ENCODE results near the gene MXRA7. TPM values are rescaled to one million over a fixed set of nuclear protein-coding genes. Genes with fewer than 3 reads are reported as not detected.
"Not testable (repeated sequence)": the region's sequence is repeated elsewhere in the genome, so short reads cannot be mapped to it uniquely, and the experiment has no call there.

MXRA7 gene
- total RNA-seq, 1 donor from 2014 or later: 55.4 TPM

DNA sequence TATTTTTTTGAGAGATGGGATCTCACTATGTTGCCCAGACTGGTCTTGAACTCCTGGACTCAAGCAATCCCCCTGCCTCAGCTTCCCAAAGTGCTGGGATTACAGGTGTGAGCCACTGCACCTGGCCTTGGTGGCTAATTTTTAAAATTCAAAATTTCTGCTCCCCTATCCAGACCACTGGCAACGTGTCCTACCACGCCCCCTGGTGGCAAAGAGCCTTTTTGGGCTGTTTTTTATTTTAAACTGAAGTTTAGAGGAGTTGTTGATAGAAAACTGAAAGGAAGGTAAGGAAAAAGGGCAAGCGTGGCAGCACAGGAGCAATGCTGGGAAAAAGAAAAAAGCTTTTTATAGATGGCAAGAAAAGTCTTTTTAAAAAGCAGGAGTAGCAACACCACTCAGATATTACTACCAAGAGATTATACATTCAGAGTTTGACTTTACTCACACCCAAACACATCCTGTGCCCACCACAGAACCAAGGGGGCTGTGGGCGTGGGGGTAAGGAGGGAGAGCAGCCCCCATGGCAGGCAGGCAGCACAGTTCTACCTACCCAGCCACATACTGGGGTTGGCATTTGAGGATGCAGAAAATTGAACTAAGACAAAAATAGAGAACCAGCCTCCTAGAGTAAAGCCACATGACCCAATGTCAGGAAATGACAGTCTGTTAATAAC, 4.2 kb upstream of the MXRA7 start:
- TF ChIP-seq, protein P1, sequence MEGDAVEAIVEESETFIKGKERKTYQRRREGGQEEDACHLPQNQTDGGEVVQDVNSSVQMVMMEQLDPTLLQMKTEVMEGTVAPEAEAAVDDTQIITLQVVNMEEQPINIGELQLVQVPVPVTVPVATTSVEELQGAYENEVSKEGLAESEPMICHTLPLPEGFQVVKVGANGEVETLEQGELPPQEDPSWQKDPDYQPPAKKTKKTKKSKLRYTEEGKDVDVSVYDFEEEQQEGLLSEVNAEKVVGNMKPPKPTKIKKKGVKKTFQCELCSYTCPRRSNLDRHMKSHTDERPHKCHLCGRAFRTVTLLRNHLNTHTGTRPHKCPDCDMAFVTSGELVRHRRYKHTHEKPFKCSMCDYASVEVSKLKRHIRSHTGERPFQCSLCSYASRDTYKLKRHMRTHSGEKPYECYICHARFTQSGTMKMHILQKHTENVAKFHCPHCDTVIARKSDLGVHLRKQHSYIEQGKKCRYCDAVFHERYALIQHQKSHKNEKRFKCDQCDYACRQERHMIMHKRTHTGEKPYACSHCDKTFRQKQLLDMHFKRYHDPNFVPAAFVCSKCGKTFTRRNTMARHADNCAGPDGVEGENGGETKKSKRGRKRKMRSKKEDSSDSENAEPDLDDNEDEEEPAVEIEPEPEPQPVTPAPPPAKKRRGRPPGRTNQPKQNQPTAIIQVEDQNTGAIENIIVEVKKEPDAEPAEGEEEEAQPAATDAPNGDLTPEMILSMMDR (IDR thresholded peaks at IDR 0.05): peak; percentile 99
- TF ChIP-seq EZH2 (IDR thresholded peaks at IDR 0.05) (no peak), EZH2phosphoT487 (IDR thresholded peaks at IDR 0.05) (no peak)
- peaks cover 8% of the 10 kb centered on the region for H3K4me1 ChIP-seq
- DNase-seq (ENCODE audit: low spot score): peak; percentile 72
- no peak overlapping the region for H3K4me2 ChIP-seq
- H3K4me3 Mint-ChIP-seq: no peak overlapping the region
- H3K27ac Mint-ChIP-seq: no peak overlapping the region
- H2AFZ ChIP-seq (replicated peaks): no peak overlapping the region
- peaks cover 3% of the 10 kb centered on the region for H3K27me3 Mint-ChIP-seq (ENCODE audit: insufficient read depth, low read depth)
- no peaks in the 10 kb centered on the region for H3K79me2 ChIP-seq (ENCODE audit: low read depth)
- peaks cover 4% of the 10 kb centered on the region for H3K27me3 ChIP-seq
- H3K36me3 Mint-ChIP-seq: peaks cover 14% of the 10 kb centered on the region
- peaks cover 11% of the 10 kb centered on the region for H3K4me1 Mint-ChIP-seq
- H3K9ac ChIP-seq: no peak overlapping the region
- peaks cover 9% of the 10 kb centered on the region for H3F3A ChIP-seq (ENCODE audit: low read depth)
- no peaks in the 10 kb centered on the region for H3K9me3 ChIP-seq (ENCODE audit: low read depth)
- H3K36me3 ChIP-seq: no peaks in the 10 kb centered on the region
- H3K4me3 ChIP-seq: no peak overlapping the region
- no peak overlapping the region for H3K27ac ChIP-seq
- no peaks in the 10 kb centered on the region for H4K20me1 ChIP-seq (ENCODE audit: low read depth)
- H3K9me3 Mint-ChIP-seq: no peaks in the 10 kb centered on the region

DNA sequence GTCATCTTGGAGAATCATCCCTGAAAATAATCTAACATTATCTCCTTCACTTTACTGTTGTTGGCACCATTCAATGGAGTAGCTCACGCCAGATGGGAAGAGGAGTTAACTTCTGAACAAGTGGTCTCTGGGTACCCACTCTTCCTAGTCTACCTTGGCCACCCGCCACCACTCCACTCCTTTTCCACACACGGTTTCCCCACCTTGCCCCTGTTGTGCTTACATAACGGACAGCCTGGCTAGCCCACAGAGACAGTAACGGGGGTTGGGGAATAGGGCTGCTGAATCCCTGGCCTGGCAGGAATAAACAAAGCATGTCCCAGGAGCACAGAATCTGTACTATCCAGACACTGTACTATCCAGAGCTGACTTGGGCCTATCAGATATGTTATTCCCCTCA, 3.6 kb upstream of the MXRA7 start:
- Histone ChIP-seq H2AFZ (replicated peaks) (no peak overlapping the region), H3K4me2 (no peak overlapping the region), H4K20me1 (ENCODE audit: low read depth) (no peaks in the 10 kb centered on the region), H3K36me3 (no peaks in the 10 kb centered on the region), H3K27me3 (peaks cover 10% of the 10 kb centered on the region), H3F3A (ENCODE audit: low read depth) (peaks cover 15% of the 10 kb centered on the region), H3K4me1 (peaks cover 14% of the 10 kb centered on the region), H3K9me3 (ENCODE audit: low read depth) (no peaks in the 10 kb centered on the region), H3K9ac (no peak overlapping the region), H3K79me2 (ENCODE audit: low read depth) (no peaks in the 10 kb centered on the region), H3K4me3 (no peak overlapping the region), H3K27ac (no peak overlapping the region)
- peaks cover 3% of the 10 kb centered on the region for H3K27me3 Mint-ChIP-seq (ENCODE audit: insufficient read depth, low read depth)
- H3K4me3 Mint-ChIP-seq: no peak overlapping the region
- TF ChIP-seq, protein P1 (IDR thresholded peaks at IDR 0.05): no peak
- TF ChIP-seq EZH2phosphoT487 (IDR thresholded peaks at IDR 0.05): no peak
- TF ChIP-seq EZH2 (IDR thresholded peaks at IDR 0.05): no peak
- no peak for DNase-seq (ENCODE audit: low spot score)
- peaks cover 17% of the 10 kb centered on the region for H3K4me1 Mint-ChIP-seq
- H3K36me3 Mint-ChIP-seq: peaks cover 13% of the 10 kb centered on the region
- no peak overlapping the region for H3K27ac Mint-ChIP-seq
- H3K9me3 Mint-ChIP-seq: no peaks in the 10 kb centered on the region

DNA sequence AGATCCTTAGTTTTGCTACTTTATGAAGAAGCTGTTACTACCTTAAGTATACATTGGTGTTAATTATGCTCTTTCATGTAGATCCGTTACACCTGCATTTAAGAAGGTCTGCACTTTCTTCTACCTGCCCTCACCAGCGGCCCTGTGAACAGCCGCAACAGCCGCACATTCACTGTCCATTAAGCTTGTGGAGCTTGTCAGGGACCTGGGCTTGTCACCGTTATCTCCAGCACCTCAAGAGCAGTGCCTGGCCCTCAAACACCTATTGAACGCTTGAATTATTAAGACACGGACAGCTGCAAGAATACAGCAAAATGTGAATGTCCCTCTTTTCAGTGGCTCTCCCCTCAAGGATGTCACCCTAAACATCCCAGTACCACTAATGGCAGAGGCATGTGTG, 3.0 kb upstream of the MXRA7 start:
- DNase-seq (ENCODE audit: low spot score): no peak
- Mint-ChIP-seq H3K27ac (no peak overlapping the region), H3K36me3 (peaks cover 10% of the 10 kb centered on the region), H3K4me3 (no peak overlapping the region), H3K27me3 (ENCODE audit: insufficient read depth, low read depth) (peaks cover 3% of the 10 kb centered on the region), H3K9me3 (no peaks in the 10 kb centered on the region), H3K4me1 (peaks cover 23% of the 10 kb centered on the region)
- Histone ChIP-seq H3K79me2 (ENCODE audit: low read depth) (no peaks in the 10 kb centered on the region), H3K36me3 (no peaks in the 10 kb centered on the region), H3K27me3 (peaks cover 11% of the 10 kb centered on the region), H3F3A (ENCODE audit: low read depth) (peaks cover 21% of the 10 kb centered on the region), H3K4me3 (no peak overlapping the region), H3K27ac (no peak overlapping the region), H2AFZ (replicated peaks) (no peak overlapping the region), H3K9me3 (ENCODE audit: low read depth) (no peaks in the 10 kb centered on the region), H3K4me2 (no peak overlapping the region), H3K9ac (no peak overlapping the region), H4K20me1 (ENCODE audit: low read depth) (peaks cover 4% of the 10 kb centered on the region), H3K4me1 (peaks cover 19% of the 10 kb centered on the region)
- TF ChIP-seq, protein P1 (IDR thresholded peaks at IDR 0.05): no peak
- no peak for TF ChIP-seq EZH2 (IDR thresholded peaks at IDR 0.05)
- no peak for TF ChIP-seq EZH2phosphoT487 (IDR thresholded peaks at IDR 0.05)

DNA sequence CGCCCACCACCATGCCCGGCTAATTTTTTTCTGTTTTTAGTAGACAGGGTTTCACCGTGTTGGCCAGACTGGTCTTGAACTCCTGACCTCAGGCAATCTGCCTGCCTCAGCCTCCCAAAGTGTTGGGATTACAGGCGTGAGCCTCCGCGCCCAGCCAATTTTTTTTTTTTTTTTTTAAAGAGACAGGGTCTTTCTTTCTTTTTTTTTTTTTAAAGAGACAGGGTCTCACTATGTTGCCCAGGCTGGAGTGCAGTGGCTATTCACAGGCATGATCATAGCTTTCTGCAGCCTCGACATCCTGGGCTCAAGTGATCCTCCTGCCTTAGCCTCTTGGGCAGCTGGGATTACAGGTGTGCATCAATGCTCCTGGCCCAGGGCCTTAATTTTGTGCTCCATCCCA, 1.6 kb upstream of the MXRA7 start:
- peaks cover 31% of the 10 kb centered on the region for H3K4me1 ChIP-seq
- not testable (repeated sequence) for H3K4me3 Mint-ChIP-seq, H3K27ac Mint-ChIP-seq

DNA sequence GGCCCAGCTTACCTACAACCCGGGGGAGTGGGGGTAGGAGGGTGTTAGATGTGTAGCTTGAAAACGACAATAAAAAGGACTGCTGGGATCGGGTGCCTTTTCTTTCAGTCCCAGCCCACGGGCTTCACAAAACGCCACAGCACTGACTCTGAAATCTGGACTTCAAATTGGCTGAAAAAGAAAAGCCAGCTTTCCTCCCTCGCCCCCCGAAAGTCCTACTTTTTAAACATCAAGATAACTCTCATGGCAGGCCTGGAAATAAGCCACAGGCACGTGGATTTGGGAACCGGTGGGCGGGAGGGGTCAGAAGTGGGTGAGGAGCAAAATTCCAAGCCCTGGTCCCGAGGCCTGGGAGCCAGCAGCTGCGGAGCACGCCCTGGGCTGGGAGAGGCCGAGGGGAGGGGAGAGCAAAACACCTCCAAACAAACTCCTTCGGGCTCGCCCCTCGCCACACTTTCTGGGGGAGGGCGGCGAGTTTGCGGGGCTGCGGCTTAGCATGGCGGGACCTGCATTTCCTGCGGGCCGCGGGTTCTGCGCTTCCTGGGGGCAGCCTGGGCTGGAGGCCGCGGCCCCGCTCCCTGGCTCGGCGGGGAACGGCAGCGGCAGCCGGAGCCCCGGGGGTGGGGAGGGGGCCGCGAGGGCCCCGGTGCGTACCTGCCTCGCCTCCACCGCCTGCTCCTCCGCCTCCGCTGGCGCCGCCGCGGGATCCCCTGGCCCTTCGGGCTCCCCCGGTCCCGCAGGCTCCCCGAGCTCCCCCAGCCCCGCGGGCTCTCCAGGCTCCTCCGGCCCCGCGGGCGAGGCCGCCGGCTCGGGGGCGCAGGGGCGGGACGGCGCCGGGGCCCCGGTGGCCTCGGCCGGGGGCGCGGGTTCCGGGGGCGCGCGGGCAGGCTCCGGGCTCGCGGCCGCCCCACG, 558 bp downstream of the MXRA7 start:
- peak overlapping the region; percentile 96 for H3K4me2 ChIP-seq
- H3K79me2 ChIP-seq (ENCODE audit: low read depth); H3K9me3 Mint-ChIP-seq; H2AFZ ChIP-seq (replicated peaks); H3K36me3 Mint-ChIP-seq; H3K27ac ChIP-seq; H3K9me3 ChIP-seq (ENCODE audit: low read depth); H3K9ac ChIP-seq; H3K27ac Mint-ChIP-seq; H3K27me3 Mint-ChIP-seq (ENCODE audit: insufficient read depth, low read depth); H3K36me3 ChIP-seq: not testable (repeated sequence)
- Mint-ChIP-seq H3K4me3 (peak overlapping the region; percentile 88), H3K4me1 (peaks cover 40% of the 10 kb centered on the region)
- peak; percentile 51 for DNase-seq (ENCODE audit: low spot score)
- peaks cover 11% of the 10 kb centered on the region for H3K27me3 ChIP-seq
- H3F3A ChIP-seq (ENCODE audit: low read depth): peaks cover 35% of the 10 kb centered on the region
- peaks cover 31% of the 10 kb centered on the region for H3K4me1 ChIP-seq
- peak overlapping the region; percentile 69 for H3K4me3 ChIP-seq
- H4K20me1 ChIP-seq (ENCODE audit: low read depth): peaks cover 18% of the 10 kb centered on the region

More for the DNA sequence above, 1.6 kb upstream of the MXRA7 start:
- H3K79me2 ChIP-seq (ENCODE audit: low read depth); H3K36me3 ChIP-seq; H2AFZ ChIP-seq (replicated peaks); H3K36me3 Mint-ChIP-seq; DNase-seq (ENCODE audit: low spot score); H3K4me2 ChIP-seq; H3K9me3 ChIP-seq (ENCODE audit: low read depth); H3K27me3 Mint-ChIP-seq (ENCODE audit: insufficient read depth, low read depth); H3K27ac ChIP-seq; H3K9ac ChIP-seq; H3K9me3 Mint-ChIP-seq; H3K4me3 ChIP-seq: not testable (repeated sequence)
- Histone ChIP-seq H3F3A (ENCODE audit: low read depth) (peaks cover 35% of the 10 kb centered on the region), H3K27me3 (peaks cover 11% of the 10 kb centered on the region), H4K20me1 (ENCODE audit: low read depth) (peaks cover 18% of the 10 kb centered on the region)
- H3K4me1 Mint-ChIP-seq: peaks cover 36% of the 10 kb centered on the region
